Mesendoderm (in vitro differentiated cells): Measurements from ENCODE around the gene FDPS.
A peak's percentile ranks its signal among the peaks of the same experiment; 100 is the strongest.

Source experiments
- DNase-seq: peaks from one replicate; pipeline ENCODE4 v3.0.0; 2013
- H2AK5ac ChIP-seq: 2 replicates; pipeline ENCODE4 v1.6.1; 2013; ENCODE audit warnings: low read length, inconsistent platforms
- H2BK120ac ChIP-seq: 2 replicates; pipeline ENCODE4 v1.6.1; 2013; ENCODE audit warnings: low read depth, mild to moderate bottlenecking, low read length, moderate library complexity, mixed read lengths
- H2BK15ac ChIP-seq: replicated peaks from 2 replicates; pipeline ENCODE4 v1.6.1; 2013; ENCODE audit warnings: low read depth, mild to moderate bottlenecking, moderate library complexity
- H2BK5ac ChIP-seq: 2 replicates; pipeline ENCODE4 v1.6.1; 2013; ENCODE audit warnings: low read length, inconsistent platforms
- H3K18ac ChIP-seq: 2 replicates; pipeline ENCODE4 v1.6.1; 2013; ENCODE audit warnings: mild to moderate bottlenecking, low read length, mixed read lengths
- H3K23ac ChIP-seq: one replicate; pipeline ENCODE4 v1.6.1; 2013; ENCODE audit warnings: low read length
- H3K27ac ChIP-seq: 2 replicates; pipeline ENCODE4 v1.5.1; 2013; ENCODE audit warnings: low read depth, mild to moderate bottlenecking, inconsistent platforms, low read length, moderate library complexity
- H3K27me3 ChIP-seq: 2 replicates; pipeline ENCODE4 v1.6.1; 2013; ENCODE audit warnings: low read length, control low read depth, mild to moderate bottlenecking, inconsistent platforms; ENCODE audit not compliant: insufficient read depth, poor library complexity
- H3K36me3 ChIP-seq: 2 replicates; pipeline ENCODE4 v1.6.1; 2013; ENCODE audit warnings: low read length, inconsistent platforms; ENCODE audit not compliant: control insufficient read depth, insufficient read depth
- H3K4ac ChIP-seq: one replicate; pipeline ENCODE4 v1.6.1; 2013; ENCODE audit warnings: low read depth, mild to moderate bottlenecking, low read length, moderate library complexity
- H3K4me1 ChIP-seq: 2 replicates; pipeline ENCODE4 v1.6.1; 2013; ENCODE audit warnings: low read depth, low read length, inconsistent platforms; ENCODE audit not compliant: control insufficient read depth
- H3K4me2 ChIP-seq: 2 replicates; pipeline ENCODE4 v1.6.1; 2013; ENCODE audit warnings: low read length
- H3K4me3 ChIP-seq: 2 replicates; pipeline ENCODE4 v1.5.1; 2013; ENCODE audit warnings: mild to moderate bottlenecking, low read length
- H3K56ac ChIP-seq: one replicate; pipeline ENCODE4 v1.6.1; 2013; ENCODE audit warnings: low read length
- H3K79me1 ChIP-seq: 2 replicates; pipeline ENCODE4 v1.6.1; 2013; ENCODE audit warnings: low read length, inconsistent platforms
- H3K79me2 ChIP-seq: 2 replicates; pipeline ENCODE4 v1.6.1; 2013; ENCODE audit warnings: mild to moderate bottlenecking, low read length; ENCODE audit not compliant: control insufficient read depth, insufficient read depth
- H3K9ac ChIP-seq: 2 replicates; pipeline ENCODE4 v1.6.1; 2013; ENCODE audit warnings: low read length, inconsistent platforms
- H4K5ac ChIP-seq: one replicate; pipeline ENCODE4 v1.6.1; 2013; ENCODE audit warnings: low read length
- H4K8ac ChIP-seq: one replicate; pipeline ENCODE4 v1.6.1; 2013; ENCODE audit warnings: low read depth, mild to moderate bottlenecking, control low read depth, low read length, moderate library complexity
- WGBS: extraction: QIAGEN DNeasy Blood & Tissue Kit; methylation state at CpG from one replicate; pipeline ENCODE4 v1.1.7; 2013; ENCODE audit warnings: low lambda C conversion rate, missing lambda C conversion rate; ENCODE audit not compliant: insufficient coverage; ENCODE audit errors: extremely low coverage; 5-methylcytosine and 5-hydroxymethylcytosine counted together

The FDPS gene

DNA sequence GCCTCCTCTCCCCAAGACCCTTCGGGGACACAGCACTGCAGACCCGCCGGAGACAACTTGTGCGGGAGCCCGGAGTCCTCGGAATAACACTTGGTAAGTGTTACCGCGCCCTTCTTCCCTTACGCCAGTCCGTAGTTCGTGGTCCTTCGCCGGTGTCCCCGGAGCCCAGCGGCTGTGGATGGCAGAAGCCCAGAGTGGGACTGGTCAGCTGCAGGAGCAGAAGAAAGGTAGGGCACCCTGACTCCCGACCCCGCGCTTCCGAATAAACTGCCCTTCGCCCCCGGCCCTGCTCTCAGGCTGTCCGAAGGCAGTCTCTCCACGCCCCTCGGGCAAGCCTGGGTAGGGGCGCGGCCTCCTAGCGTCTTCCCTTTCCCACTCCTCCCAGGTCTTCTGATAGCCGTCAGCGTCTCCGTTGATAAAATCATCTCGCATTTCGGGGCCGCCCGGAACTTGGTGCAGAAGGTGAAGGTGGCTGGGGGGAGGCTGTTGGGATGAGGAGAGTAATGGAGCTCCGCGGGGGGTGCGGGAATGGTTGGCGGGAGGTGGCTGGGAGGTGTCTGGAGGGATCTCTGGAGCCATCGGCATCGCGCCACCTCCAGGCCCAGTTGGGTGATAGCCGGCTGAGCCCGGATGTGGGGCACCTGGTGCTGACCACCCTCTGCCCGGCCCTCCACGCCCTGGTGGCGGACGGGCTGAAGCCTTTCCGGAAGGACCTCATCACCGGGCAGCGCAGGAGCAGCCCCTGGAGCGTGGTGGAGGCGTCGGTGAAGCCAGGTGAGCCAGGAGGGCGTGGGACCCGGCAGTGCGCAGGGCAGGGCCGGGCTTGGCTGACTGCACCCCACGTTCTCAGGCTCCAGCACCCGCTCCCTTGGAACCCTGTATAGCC, 16.3 kb downstream of the FDPS start:
- Histone ChIP-seq H3K79me2 (no peaks in the 10 kb centered on the region), H2AK5ac (peak overlapping the region; percentile 14), H2BK15ac (no peak overlapping the region), H2BK120ac (no peak overlapping the region), H2BK5ac (peak overlapping the region; percentile 72), H4K5ac (no peak overlapping the region), H3K56ac (peak overlapping the region; percentile 95), H3K79me1 (peaks cover 4% of the 10 kb centered on the region), H3K4me2 (peak overlapping the region; percentile 60), H3K4ac (peak overlapping the region; percentile 66), H3K4me1 (peaks cover 6% of the 10 kb centered on the region), H3K27me3 (no peaks in the 10 kb centered on the region), H3K9ac (peak overlapping the region; percentile 93), H3K23ac (peak overlapping the region; percentile 50), H3K27ac (peak overlapping the region; percentile 55), H3K4me3 (peak overlapping the region; percentile 92), H4K8ac (no peak overlapping the region), H3K36me3 (peaks cover 3% of the 10 kb centered on the region), H3K18ac (peak overlapping the region; percentile 62)
- WGBS, result no CpG with 5 or more reads among the region's 59 CpGs
- peak; percentile 89 for DNase-seq

DNA sequence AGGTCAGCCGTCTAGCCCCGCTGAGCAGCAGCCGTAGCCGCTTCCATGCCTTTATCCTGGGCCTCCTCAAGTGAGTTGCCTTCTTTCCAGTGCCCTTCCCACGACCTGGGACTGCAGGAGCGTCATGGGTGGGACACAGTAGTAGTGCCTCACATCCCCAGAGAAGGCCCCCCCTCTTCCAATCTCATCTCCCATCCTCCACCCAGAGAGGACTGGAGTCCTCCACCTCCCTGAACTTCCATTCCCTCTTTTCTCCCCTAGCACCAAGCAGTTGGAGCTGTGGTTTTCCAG, 16.9 kb downstream of the FDPS start:
- Histone ChIP-seq H2AK5ac (peak overlapping the region; percentile 14), H2BK5ac (peak overlapping the region; percentile 31), H3K9ac (peak overlapping the region; percentile 93), H3K56ac (peak overlapping the region; percentile 95), H3K27me3 (no peaks in the 10 kb centered on the region), H3K4me1 (peaks cover 6% of the 10 kb centered on the region), H3K79me1 (peaks cover 4% of the 10 kb centered on the region), H4K8ac (no peak overlapping the region), H3K36me3 (peaks cover 5% of the 10 kb centered on the region), H3K79me2 (no peaks in the 10 kb centered on the region), H2BK120ac (no peak overlapping the region), H3K23ac (no peak overlapping the region), H3K27ac (no peak overlapping the region), H4K5ac (no peak overlapping the region), H3K18ac (peak overlapping the region; percentile 12), H2BK15ac (no peak overlapping the region), H3K4me2 (peak overlapping the region; percentile 60), H3K4me3 (peak overlapping the region; percentile 92), H3K4ac (no peak overlapping the region)
- no peak for DNase-seq
- WGBS, result no CpG with 5 or more reads among the region's 6 CpGs

DNA sequence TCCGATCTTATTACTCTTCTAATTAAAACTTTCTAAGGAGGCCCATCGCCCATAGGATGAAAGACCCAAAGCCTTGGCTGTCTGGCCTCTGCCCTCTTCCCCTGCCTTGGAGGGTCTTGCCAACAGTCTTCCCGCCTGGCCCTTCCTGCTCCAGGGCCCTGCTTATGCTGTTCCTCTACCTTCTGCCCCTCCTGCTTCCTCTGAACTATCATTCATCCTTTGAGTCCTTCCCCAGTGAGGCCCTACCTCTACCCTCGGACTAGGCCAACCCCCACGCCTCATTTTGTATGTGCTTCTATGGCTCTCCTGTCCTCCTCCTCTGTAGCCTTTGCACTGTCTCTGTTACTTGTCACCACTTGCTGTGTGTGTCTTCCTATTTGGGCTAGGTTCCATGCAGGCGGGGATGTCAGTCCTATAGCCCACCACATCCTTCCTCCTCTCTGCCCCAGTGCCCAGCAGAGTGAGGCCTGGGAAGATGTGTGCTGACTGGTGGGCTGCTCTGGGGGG, 17.4 kb downstream of the FDPS start:
- Histone ChIP-seq H3K18ac (no peak overlapping the region), H2BK120ac (no peak overlapping the region), H3K4ac (no peak overlapping the region), H3K23ac (no peak overlapping the region), H3K9ac (peak overlapping the region; percentile 93), H3K79me2 (no peaks in the 10 kb centered on the region), H4K5ac (no peak overlapping the region), H2BK5ac (no peak overlapping the region), H3K36me3 (peaks cover 7% of the 10 kb centered on the region), H3K56ac (peak overlapping the region; percentile 95), H3K4me1 (peaks cover 6% of the 10 kb centered on the region), H3K79me1 (peaks cover 4% of the 10 kb centered on the region), H3K4me2 (no peak overlapping the region), H4K8ac (no peak overlapping the region), H2BK15ac (no peak overlapping the region), H3K27me3 (no peaks in the 10 kb centered on the region), H2AK5ac (no peak overlapping the region), H3K27ac (no peak overlapping the region), H3K4me3 (no peak overlapping the region)
- DNase-seq, result no peak
- WGBS, result no CpG with 5 or more reads among the region's 6 CpGs

GRCh38 chr1:155326631-155327037, 18.0 kb downstream of the FDPS start:
- Histone ChIP-seq H3K18ac (no peak overlapping the region), H3K4me2 (no peak overlapping the region), H2BK120ac (no peak overlapping the region), H3K36me3 (peaks cover 7% of the 10 kb centered on the region), H2BK15ac (no peak overlapping the region), H3K9ac (no peak overlapping the region), H3K79me2 (no peaks in the 10 kb centered on the region), H2AK5ac (no peak overlapping the region), H4K8ac (no peak overlapping the region), H3K4me3 (no peak overlapping the region), H2BK5ac (no peak overlapping the region), H3K56ac (no peak overlapping the region), H3K23ac (no peak overlapping the region), H3K27me3 (no peaks in the 10 kb centered on the region), H3K27ac (no peak overlapping the region), H3K4me1 (peaks cover 6% of the 10 kb centered on the region), H4K5ac (no peak overlapping the region), H3K4ac (no peak overlapping the region), H3K79me1 (peaks cover 4% of the 10 kb centered on the region)
- DNase-seq, result no peak
- no CpG with 5 or more reads among the region's 7 CpGs for WGBS

- Histone ChIP-seq H3K27me3 (no peaks in the 10 kb centered on the region), H3K4me3 (no peak overlapping the region), H4K5ac (no peak overlapping the region), H4K8ac (no peak overlapping the region), H2BK120ac (no peak overlapping the region), H3K79me2 (no peaks in the 10 kb centered on the region), H2BK15ac (no peak overlapping the region), H2BK5ac (no peak overlapping the region), H3K4me1 (peaks cover 2% of the 10 kb centered on the region), H2AK5ac (no peak overlapping the region), H3K23ac (no peak overlapping the region), H3K56ac (no peak overlapping the region), H3K9ac (no peak overlapping the region), H3K79me1 (peaks cover 4% of the 10 kb centered on the region), H3K36me3 (peaks cover 7% of the 10 kb centered on the region), H3K18ac (no peak overlapping the region), H3K4me2 (no peak overlapping the region), H3K27ac (no peak overlapping the region), H3K4ac (no peak overlapping the region)
- DNase-seq, result no peak
- WGBS, result no CpG with 5 or more reads among the region's 4 CpGs
These were observed 19.3 kb downstream of the FDPS start for GRCh38 chr1:155327981-155328380.
